T1000 (cell line): ENCODE results near the gene LYRM7.
"Not testable (repeated sequence)": the region's sequence is repeated elsewhere in the genome, so short reads cannot be mapped to it uniquely, and the experiment has no call there.

Experiments
- DNase-seq: peaks from one replicate; lab custom pipeline; 2025; ENCODE audit warnings: mixed read lengths; lab: John Stamatoyannopoulos, UW

Gene LYRM7

DNA sequence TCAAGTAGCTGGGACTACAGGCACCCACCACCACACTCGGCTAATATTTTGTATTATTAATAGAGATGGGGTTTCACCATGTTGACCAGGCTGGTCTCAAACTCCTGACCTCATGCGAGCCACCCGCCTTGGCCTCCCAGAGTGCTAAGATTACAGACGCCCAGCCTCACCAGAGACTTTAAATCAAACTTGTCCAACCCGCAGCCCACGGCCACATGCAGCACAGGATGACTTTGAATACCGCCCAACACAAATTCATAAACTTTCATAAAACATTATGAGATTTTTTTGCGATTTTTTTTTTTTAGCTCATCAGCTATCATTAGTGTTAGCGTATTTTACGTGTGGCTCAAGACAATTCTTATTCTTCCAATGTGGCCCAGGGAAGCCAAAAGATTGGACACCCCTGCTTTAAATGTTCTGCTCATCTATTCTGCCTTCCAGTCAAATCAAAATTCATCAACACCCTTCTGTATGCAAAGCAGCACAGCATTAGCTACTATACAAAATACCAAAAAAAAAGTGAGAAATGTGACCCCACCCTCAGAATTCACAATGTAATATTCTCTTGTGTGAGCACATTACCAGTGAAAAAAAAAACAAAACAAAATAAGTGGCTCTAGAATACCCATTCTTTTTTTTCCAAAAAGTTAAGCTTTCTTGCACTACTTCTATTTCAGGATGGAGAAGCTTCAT, 50.4 kb downstream of the LYRM7 start:
- DNase-seq = no peak

DNA sequence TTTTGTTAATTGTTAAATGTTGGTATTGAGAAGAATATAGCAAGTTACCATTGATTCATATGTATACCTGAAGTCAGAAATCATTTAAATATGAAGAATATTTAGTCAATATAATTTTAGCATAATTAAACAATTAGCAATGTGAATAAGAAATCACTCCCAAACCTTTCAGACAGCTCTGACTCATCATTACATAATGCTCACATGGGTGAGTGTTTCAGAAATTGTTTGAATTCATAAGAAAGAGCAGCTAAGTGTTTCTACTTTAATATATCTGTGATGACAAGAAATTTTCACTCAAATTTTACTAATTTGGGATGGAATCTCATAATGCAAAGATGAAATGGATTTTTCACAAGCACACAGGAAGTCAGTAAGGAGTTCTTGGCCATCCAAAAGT, 51.1 kb downstream of the LYRM7 start:
- no peak for DNase-seq

DNA sequence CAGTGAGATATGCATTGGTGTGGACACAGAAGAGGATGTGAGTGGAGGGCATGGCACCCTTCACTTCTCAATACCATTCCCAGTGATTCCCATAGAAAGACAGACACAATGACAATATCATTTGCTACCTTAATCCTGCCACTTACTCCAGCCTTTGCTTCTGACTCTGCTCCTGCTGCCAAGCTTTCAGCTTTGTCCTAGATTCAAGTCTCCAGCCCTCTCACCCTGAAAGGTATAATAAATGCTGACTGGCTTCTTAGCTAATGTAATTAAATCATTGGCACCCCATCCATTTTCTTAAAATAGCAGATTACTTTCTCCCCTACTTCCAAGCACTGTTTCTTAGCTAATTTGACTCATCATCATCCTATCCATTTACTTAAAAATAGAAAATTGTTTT, 52.0 kb downstream of the LYRM7 start:
- no peak for DNase-seq

GRCh38 chr5:131223751-131224386, 53.1 kb downstream of the LYRM7 start:
- no peak for DNase-seq

GRCh38 chr5:131224387-131225201, 53.9 kb downstream of the LYRM7 start:
- DNase-seq = no peak

GRCh38 chr5:131225282-131225974, 54.7 kb downstream of the LYRM7 start:
- no peak for DNase-seq

- no peak for DNase-seq
These were observed 56.2 kb downstream of the LYRM7 start for GRCh38 chr5:131226899-131227298.

DNA sequence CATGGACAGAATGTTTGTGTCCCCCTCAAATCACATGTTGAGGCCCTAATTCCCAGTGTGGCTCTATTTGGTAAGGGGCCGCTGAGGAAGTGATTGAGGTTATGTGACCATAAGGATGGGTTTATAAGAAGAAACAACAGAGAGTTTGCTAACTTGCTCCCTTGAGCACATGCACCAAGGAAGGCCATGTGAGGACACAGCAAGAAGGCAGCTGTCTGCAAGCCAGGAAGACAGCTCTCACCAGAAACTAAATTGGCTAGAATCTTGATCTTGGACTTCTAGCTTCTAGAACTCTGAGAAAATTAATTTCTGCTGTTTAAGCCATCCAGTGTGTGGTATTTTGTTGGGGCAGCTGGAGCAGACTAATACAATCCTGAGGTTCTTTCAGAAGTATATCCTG, 57.9 kb downstream of the LYRM7 start:
- DNase-seq = no peak

DNA sequence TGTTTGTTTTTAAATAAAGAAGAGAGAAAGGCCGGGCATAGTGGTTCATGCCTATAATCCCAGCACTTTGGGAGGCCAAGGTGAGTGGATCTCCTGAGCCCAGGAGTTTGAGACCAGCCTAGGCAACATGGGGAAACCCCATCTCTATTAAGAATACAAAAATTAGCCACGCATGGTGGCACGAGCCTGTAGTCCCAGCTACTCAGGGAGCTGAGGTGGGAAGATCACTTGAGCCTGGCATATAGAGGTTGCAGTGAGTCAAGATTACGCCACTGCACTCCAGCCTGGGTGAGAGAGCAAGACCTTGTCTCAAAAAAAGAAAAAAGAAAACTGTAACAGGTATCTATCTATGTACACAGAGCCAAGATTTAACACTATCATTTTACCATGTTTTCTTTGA, 58.9 kb downstream of the LYRM7 start:
- DNase-seq = no peak

- DNase-seq = no peak
These were observed 59.7 kb downstream of the LYRM7 start for GRCh38 chr5:131230406-131230805.

DNA sequence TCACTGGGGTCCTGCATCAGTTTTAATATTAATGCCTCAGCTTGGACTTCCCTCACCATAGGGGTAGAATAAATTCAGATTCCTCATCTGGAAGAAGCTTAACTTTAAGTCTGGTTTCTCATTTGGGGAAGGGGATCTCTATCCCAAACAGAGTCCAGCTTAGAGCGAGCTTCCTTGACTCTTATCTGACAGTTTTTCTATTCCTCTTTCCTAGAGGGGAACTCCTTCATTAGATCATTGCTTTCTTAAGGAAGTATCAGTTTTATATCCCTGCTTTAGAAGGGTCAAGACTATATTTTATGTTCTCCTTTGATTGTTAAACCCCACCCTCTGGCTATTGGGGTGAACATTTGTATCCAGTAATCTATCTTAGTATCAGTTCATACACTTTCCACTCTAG, 68.9 kb downstream of the LYRM7 start:
- no peak for DNase-seq

DNA sequence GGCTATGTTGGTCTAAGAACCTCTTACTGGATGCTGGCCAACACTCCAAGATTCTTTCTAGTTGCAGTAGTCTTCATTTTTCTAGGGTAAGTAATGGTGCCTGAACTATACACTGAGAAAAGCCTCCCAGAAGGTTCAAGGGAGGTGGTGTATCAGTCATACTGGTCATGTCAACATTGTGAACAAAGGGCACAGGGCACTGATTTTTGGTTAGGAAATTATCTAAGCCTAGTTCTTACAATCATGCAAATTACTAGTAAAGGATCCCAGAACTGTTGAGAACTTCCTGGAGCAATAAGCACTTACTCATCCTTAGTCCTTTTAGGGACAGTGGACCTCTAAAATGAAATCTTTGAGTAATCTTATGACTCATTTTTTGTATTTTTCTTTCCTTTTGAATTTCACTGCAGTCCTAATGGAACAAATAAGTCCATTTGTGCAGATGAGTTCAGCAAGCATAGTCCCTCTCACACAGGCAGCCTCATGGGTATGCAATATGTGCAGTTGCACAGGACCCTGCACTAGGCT, 72.0 kb downstream of the LYRM7 start:
- peak; percentile 18 for DNase-seq

- DNase-seq = no peak
These were observed 74.6 kb downstream of the LYRM7 start for GRCh38 chr5:131245312-131245711.

- no peak for DNase-seq
These were observed 75.2 kb downstream of the LYRM7 start for GRCh38 chr5:131245948-131246347.

GRCh38 chr5:131246504-131246903, 75.8 kb downstream of the LYRM7 start:
- no peak for DNase-seq

DNA sequence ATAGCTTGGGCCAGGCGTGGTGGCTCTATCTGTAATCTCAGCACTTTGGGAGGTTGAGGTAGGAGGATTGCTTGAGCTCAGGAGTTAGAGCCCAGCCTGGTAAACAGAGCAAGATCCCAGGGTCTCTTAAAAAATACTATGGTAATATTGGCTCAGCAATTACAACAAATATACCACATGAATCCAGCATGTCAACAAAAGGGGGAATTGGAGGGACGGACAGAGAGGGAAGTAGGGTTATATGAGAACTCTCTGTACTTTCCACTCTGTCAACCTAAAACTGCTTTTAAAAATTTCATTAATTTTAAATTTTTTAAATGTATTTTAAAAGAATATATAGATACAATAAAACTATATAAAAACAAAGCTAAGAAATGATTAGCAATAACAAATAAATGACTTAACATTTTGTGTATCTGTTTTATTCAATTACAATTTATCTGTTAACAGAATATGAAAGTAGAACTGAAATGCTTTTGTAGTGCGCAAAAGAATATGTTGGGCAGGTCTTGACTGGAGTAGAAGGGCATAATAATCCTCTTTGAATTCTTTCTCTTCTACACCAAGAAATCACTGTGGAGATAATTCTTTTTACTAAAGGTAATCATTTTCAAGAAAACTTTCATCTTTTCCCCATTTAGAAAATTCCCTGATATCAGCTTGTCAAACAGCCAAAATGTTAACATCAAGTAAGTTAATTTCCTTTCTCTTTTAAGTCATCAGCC, 80.2 kb downstream of the LYRM7 start:
- DNase-seq = no peak

DNA sequence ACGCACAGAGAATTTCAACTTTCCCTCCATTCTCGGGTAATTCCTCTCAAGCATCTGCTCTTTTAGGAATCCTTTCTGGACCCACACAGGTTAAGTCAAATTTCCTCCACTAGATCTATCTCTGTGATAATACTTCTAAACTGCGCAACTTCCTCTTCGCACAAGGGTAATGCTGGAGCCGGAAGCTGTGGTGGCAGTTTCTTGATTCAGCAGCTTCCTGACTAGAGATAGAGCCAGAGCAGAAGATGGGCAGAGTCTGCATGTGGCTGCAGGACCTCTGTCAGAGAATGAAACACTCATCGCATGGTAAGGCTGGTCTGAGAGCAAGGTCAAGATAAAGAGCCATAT, 82.1 kb downstream of the LYRM7 start:
- DNase-seq = no peak

GRCh38 chr5:131254025-131254424, 83.3 kb downstream of the LYRM7 start:
- not testable (repeated sequence) for DNase-seq

GRCh38 chr5:131254741-131255140, 84.0 kb downstream of the LYRM7 start:
- no peak for DNase-seq
